ENCODE data around the gene ZNF418. TPM values are rescaled to one million over a fixed set of nuclear protein-coding genes. Genes with fewer than 3 reads are reported as not detected.

The ZNF418 gene
- 2.4 and 5.5 TPM in 2 replicates for total RNA-seq

GRCh38 chr19:57934820-57935665, at the start of gene ZNF418:
Gene ZNF418 (minus strand): TSS chr19:57935402. CDS start chr19:57933822, 1,580 bp downstream.

DNA sequence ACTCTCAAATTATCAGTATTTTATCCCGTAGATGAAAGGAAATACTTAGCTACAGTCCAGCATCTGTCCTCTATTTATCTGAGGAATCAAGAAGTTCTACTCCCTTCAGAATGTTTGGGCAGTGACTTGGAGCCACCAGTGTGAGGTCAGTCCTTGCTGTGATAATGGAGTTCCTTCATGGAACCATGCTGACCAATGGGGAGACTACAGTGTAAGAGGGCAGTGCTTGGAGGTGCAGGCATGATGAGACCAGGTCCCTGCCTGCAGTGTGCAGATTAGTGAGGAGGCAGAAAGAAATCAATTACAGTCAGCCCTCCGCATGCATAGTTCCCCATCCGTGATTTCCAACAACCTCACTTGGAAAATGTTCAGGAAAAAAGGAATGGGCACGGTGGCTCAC, 39.2 kb upstream of the ZNF418 start, which contains the start of gene C19orf18:
C19orf18 (minus strand) TSS at position 101 of the 400 bp plus-strand sequence. CDS start 102 bp downstream, outside the sequence.

DNA sequence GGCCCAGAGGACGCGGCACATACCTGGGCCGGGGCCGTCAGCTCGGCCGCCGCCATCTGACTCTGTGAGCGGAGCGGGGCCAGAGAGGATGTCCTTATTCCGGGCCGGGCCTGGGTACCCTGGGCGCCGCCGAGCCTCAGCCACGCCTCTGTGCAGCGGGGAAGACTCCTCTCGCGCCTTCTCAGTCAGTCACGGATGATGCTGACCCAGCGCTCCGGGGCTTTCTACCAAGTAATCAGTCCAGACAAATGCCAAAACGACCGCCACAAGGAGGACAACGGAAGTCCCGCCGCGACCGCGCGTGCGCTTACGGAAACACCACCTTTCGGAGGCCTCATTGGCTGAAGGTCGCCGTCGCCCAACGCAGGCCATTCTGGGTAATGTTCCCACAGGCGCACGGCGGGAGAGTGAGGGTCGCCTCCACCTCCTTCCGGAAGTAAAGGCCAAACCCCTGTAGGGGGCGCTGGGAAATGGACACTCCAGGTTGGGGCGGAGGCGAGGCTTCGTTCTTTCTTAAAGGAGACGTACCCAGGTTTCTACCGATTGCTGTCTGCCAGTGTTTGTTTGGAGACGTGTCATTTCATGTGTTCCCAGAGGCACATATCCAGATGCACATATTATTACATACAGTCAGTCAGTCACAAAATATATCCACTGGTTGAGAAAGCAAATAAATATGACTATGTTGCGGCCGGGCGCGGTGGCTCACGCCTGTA, 12.4 kb upstream of the ZNF418 start, which contains the start of gene ZNF256:
ZNF256 (minus strand) TSS at position 288 of the 716 bp plus-strand sequence; CDS start at position 56, 232 bp downstream.

DNA sequence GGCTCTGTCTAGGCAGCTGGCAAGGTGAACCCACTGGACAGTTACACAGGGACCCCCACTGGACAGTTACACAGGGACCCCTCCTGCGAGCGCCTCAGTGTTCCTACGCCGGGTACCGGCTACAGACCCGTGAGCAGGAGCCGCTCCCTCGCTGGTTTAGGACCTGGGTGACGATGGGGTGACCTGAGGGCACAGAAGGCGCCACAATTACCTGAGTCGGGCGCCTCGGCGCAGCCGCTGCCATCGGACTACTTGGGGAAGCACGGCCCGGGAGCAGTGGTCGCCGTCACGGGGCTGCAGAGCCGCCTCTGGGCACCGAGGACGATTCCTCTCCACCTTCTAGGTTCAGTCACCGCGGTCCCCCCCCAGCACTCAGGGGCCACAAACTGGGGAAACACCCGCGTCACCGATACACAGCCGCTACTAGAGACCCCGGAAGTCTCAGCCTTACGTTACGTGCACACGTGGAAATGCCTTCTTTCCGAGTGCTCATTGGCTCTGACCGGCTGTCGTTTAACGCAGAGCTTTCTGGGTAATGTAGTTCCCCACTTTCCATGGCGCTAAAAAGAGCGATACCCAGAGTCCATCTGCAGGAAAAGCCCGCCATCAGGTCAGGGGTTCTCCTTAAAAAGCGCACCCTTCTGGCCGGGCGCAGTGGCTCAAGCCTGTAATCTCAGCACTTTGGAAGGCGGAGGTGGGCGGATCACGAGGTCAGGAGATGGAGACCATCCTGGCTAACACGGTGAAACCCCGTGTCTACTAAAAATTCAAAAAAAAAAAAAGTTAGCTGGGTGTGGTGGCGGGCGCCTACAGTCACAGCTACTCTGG, 18.8 kb downstream of the ZNF418 start, which contains the start of gene ZNF417:
ZNF417 (minus strand) TSS at position 425 of the 828 bp plus-strand sequence; CDS start at position 244, 181 bp downstream.

GRCh38 chr19:57888560-57889231, 46.5 kb downstream of the ZNF418 start, which contains the start of gene ZNF814:
Gene ZNF814 (minus strand): TSS chr19:57889037. CDS start chr19:57888802, 235 bp downstream.

Other genes starting within 250 kb of the ZNF418 start
- 0.79 and 1.6 TPM in 2 replicates for gene ZNF154, start 226.2 kb downstream of the ZNF418 start, total RNA-seq
- gene ZNF671, start 207.8 kb downstream of the ZNF418 start, total RNA-seq = 4.5 and 5.1 TPM in 2 replicates
- gene ZNF776, start 188.6 kb downstream of the ZNF418 start, total RNA-seq = 13.4 and 17.6 TPM in 2 replicates
- gene ZNF586, start 165.7 kb downstream of the ZNF418 start, total RNA-seq = 19.8 and 21.7 TPM in 2 replicates
- 8.0 and 9.1 TPM in 2 replicates for gene ZNF552, start 120.5 kb downstream of the ZNF418 start, total RNA-seq
- gene ZNF587B, start 105.1 kb downstream of the ZNF418 start, total RNA-seq = 23.7 and 48.5 TPM in 2 replicates
- 35.4 and 47.7 TPM in 2 replicates for gene ZNF587, start 85.5 kb downstream of the ZNF418 start, total RNA-seq
- gene ZNF814, start 46.4 kb downstream of the ZNF418 start, total RNA-seq = 10.3 and 16.5 TPM in 2 replicates
- gene ZNF417, start 18.8 kb downstream of the ZNF418 start, total RNA-seq = 11.1 and 12.4 TPM in 2 replicates
- 4.7 and 5.5 TPM in 2 replicates for gene ZNF256, start 12.3 kb upstream of the ZNF418 start, total RNA-seq
- 0.13 TPM in 1 of 2 replicates, not detected in the other for gene C19orf18, start 39.1 kb upstream of the ZNF418 start, total RNA-seq
- gene ZNF606, start 67.4 kb upstream of the ZNF418 start, total RNA-seq = 11.7 and 14.8 TPM in 2 replicates
- gene ZSCAN1, start 98.6 kb upstream of the ZNF418 start, total RNA-seq = not detected in 2 replicates
- gene ZNF135, start 123.9 kb upstream of the ZNF418 start, total RNA-seq = 0.14 and 0.80 TPM in 2 replicates
- 13.9 and 17.6 TPM in 2 replicates for gene ZSCAN18, start 162.8 kb upstream of the ZNF418 start, total RNA-seq
- gene ZNF329, start 215.4 kb upstream of the ZNF418 start, total RNA-seq = 8.8 and 9.5 TPM in 2 replicates
- gene ZNF274, start 247.7 kb upstream of the ZNF418 start, total RNA-seq = 19.2 and 23.0 TPM in 2 replicates

All from thoracic aorta endothelial cell (primary cell).